Aorta (tissue), 5 donors: Measurements from ENCODE around the gene RIPPLY1. TPM values are rescaled to one million over a fixed set of nuclear protein-coding genes. Genes with fewer than 3 reads are reported as not detected.

Experiments
- ATAC-seq: fragments of 200-7000 bp; cut with Tn5 transposase; one replicate; pipeline ENCODE4 v1.9.1; 2022; ENCODE audit warnings: moderate library complexity; ENCODE audit not compliant: low FRiP score
- DNase-seq, 2 donors: peaks; one replicate each; pipeline ENCODE4 v3.0.0-alpha.2; 2020
- H3K27ac ChIP-seq, 2 donors: one replicate each; pipeline ENCODE4 v1.5.1; 2013; ENCODE audit warnings: low read length in 2 of 2, mild to moderate bottlenecking in 2 of 2, moderate library complexity in 2 of 2, control low read depth in 1 of 2, inconsistent platforms in 1 of 2, low read depth in 1 of 2
- H3K27me3 ChIP-seq, 2 donors: one replicate each; pipeline ENCODE4 v1.6.1; 2013; ENCODE audit warnings: control low read depth in 1 of 2, low read length in 1 of 2, mild to moderate bottlenecking in 1 of 2, moderate library complexity in 1 of 2; ENCODE audit not compliant: insufficient read depth in 2 of 2, control insufficient read depth in 1 of 2
- H3K36me3 ChIP-seq, 2 donors: one replicate each; pipeline ENCODE4 v1.6.1; 2013; ENCODE audit warnings: control low read depth in 1 of 2, low read length in 1 of 2, mild to moderate bottlenecking in 1 of 2; ENCODE audit not compliant: insufficient read depth in 2 of 2, control insufficient read depth in 1 of 2
- H3K4me1 ChIP-seq, 2 donors: one replicate each; pipeline ENCODE4 v1.6.1; 2013; ENCODE audit warnings: low read length in 2 of 2, control low read depth in 1 of 2, mild to moderate bottlenecking in 1 of 2, moderate library complexity in 1 of 2; ENCODE audit not compliant: insufficient read depth in 2 of 2, control insufficient read depth in 1 of 2
- H3K4me3 ChIP-seq, 2 donors: one replicate each; pipeline ENCODE4 v1.5.1; 2013; ENCODE audit warnings: low read length in 2 of 2, control low read depth in 1 of 2, mild to moderate bottlenecking in 1 of 2
- H3K9me3 ChIP-seq: one replicate; pipeline ENCODE4 v1.6.1; 2013; ENCODE audit warnings: mild to moderate bottlenecking, low read length; ENCODE audit not compliant: control insufficient read depth
- WGBS, 2 donors: extraction: QIAGEN DNeasy Blood & Tissue Kit; methylation state at CpG; one replicate each; pipeline ENCODE4 v1.1.7; 2013; 5-methylcytosine and 5-hydroxymethylcytosine counted together
- intact Hi-C, 2 donors: fragments of 100-400 bp; cut with DNase I; formaldehyde crosslinking; loops; one replicate each; pipeline versions ENCODE4 v1.14.2 to v1.15.0; 2022
- long read RNA-seq, 2 donors: library from polyadenylated mRNA; unstranded; transcript quantifications; one replicate each; pipeline ENCODE4 v2.0.0, GENCODE V29; 2020 to 2021
- polyA plus RNA-seq, 2 donors: library from polyadenylated mRNA; stranded (reverse); fragments of 200-250 nt; gene quantifications; one replicate each; pipeline ENCODE4 v1.2.3, GENCODE V29; 2013
- total RNA-seq, 2 donors: library from RNA; stranded (reverse); fragmentation: NEBNext Ultra II Directional; extraction: Animal tissue kit (Norgen Biotek cat#: 25700); gene quantifications; one replicate each; pipeline ENCODE4 v1.2.1, GENCODE V29; 2021
- donor health status: healthy with polysubstance abuse.
- donor health status: Bipolar disorder and iron deficiency.
- donor health status: DM: no; HTN: no; CAD: no.
- donor health status: DM: no; HTN: no; CAD: no.
- donor health status: DM: yes; HTN: yes; CAD: no.

The RIPPLY1 gene, protein sequence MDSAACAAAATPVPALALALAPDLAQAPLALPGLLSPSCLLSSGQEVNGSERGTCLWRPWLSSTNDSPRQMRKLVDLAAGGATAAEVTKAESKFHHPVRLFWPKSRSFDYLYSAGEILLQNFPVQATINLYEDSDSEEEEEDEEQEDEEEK
- total RNA-seq (not detected), polyA plus RNA-seq (not detected)
- long read RNA-seq, donor 1: 0 reads
- long read RNA-seq, donor 2: 0 reads

DNA sequence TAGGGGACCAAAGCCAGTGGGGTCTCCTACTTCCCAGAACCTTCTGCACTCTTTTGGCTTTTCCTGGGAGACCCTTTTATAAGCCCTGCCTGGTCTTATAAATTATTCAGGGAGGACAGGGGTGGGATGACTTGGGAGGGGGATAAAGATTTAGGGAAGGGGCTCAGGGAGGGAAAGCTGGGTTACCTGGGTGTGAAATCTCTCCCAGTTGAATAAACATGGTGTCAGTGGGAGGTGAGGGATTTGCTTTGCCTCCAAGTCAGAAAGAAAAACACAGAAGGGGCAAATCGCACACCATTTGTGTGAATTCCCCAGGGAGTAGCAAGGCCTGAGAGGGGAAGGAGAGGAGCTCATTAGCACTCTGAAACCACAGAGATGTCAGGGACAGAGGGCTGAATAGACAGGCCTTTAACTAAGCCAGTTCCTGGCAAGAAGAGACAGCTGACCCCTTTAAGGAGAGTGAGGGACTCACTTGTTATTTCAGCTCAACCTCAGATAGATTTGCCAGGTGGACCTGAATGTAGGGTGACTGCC, at the start of gene RIPPLY1:
Gene RIPPLY1, minus strand, starts transcription at position 51 of the 534 bp plus-strand sequence. CDS start 54 bp downstream, outside the sequence.
- H3K27ac ChIP-seq: no peak within 1 kb of the TSS
- H3K27me3 ChIP-seq: no peaks in the 10 kb centered on the region
- H3K9me3 ChIP-seq: no peaks in the 10 kb centered on the region
- WGBS, 2 donors: 67 to 87% methylated on average over 1 of the region's 1 CpG
- intact Hi-C loops: no loop called here
- H3K4me1 ChIP-seq: no peaks in the 10 kb centered on the region
- H3K36me3 ChIP-seq: no peaks in the 10 kb centered on the region
- H3K4me3 ChIP-seq: no peak within 1 kb of the TSS
- ATAC-seq: no peak
- DNase-seq: no peak

DNA sequence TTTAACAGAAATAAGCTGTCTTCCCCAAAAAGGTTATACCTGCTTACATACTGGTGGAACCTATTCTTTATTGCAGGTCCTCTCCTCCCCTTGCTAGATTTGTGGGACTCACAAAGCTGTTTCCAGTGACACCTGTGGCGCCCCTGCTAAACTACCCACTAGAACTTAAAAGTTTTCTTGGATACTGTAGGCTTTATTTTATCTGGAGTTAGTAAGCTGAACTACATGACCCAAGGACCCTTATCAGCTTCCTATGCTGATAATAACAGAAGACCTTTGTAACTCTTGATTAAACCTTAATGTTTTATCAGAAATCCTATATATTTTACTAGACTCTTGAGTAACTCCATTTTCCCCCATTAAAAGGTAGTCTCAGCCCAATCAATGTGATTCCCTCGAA, 49.4 kb upstream of the RIPPLY1 start:
- 71 to 96% methylated on average over 2 of the region's 2 CpGs for WGBS, 2 donors
- Histone ChIP-seq H3K4me1 (no peaks in the 10 kb centered on the region), H3K9me3 (no peaks in the 10 kb centered on the region), H3K36me3 (no peaks in the 10 kb centered on the region), H3K27me3 (no peaks in the 10 kb centered on the region), H3K27ac (no peak overlapping the region), H3K4me3 (no peak overlapping the region)
- no peak for DNase-seq
- no peak for ATAC-seq
- intact Hi-C loops: loop anchor here in 1 of 2 donors (5.0 kb wide), 1 partner anchor 60 kb away; no protein-coding TSS in a partner anchor

DNA sequence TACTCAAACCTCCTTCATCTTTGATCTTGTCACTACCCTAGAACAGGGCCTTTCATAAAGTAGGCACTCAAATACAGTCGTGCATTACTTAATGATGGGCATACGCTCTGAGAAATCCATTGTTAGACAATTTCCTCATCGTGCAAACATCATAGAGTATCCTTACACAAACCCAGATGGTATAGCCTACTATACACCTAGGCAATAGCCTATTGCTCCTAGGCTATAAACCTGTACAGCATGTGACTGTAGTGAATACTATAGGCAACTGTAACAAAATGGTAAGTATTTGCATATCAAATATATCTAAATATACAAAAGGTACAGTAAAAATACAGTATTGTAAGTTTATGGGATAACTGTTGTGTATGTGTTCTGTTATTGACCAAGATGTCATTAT, 48.9 kb upstream of the RIPPLY1 start:
- H3K4me3 ChIP-seq: no peak overlapping the region
- H3K4me1 ChIP-seq: no peaks in the 10 kb centered on the region
- H3K27ac ChIP-seq: no peak overlapping the region
- WGBS, 2 donors: 76 to 96% methylated on average over 3 of the region's 3 CpGs
- intact Hi-C loops: loop anchor here in 1 of 2 donors (5.0 kb wide), 1 partner anchor 60 kb away; no protein-coding TSS in a partner anchor
- no peak for DNase-seq
- no peaks in the 10 kb centered on the region for H3K9me3 ChIP-seq
- H3K36me3 ChIP-seq: no peaks in the 10 kb centered on the region
- H3K27me3 ChIP-seq: no peaks in the 10 kb centered on the region
- ATAC-seq: no peak

DNA sequence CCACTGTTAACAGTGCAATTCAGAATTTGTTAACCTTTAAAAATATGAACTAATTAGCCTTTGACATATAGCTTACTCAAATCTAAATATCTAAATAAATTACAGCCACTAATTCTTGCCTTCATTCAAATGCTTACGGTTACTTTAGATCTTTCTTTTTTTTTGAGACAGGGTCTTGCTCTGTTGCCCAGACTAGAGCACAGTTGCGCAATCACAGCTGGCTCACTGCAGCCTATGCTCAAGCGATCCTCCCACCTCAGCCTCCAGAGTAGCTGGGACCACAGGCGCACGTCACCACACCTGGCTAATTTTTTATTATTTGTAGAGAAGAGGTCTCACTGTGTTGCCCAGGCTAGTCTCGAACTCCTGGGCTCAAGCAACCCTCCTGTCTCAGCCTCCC, 48.1 kb upstream of the RIPPLY1 start:
- intact Hi-C loops: loop anchor here in 1 of 2 donors (5.0 kb wide), 1 partner anchor 59 kb away; no protein-coding TSS in a partner anchor
- H3K9me3 ChIP-seq: no peaks in the 10 kb centered on the region
- no peak overlapping the region for H3K4me3 ChIP-seq
- WGBS, 2 donors: 92 to 95% methylated on average over 6 of the region's 6 CpGs
- no peaks in the 10 kb centered on the region for H3K36me3 ChIP-seq
- DNase-seq (no peak), ATAC-seq (no peak)
- H3K27ac ChIP-seq: no peak overlapping the region
- H3K27me3 ChIP-seq: no peaks in the 10 kb centered on the region
- H3K4me1 ChIP-seq: no peaks in the 10 kb centered on the region

DNA sequence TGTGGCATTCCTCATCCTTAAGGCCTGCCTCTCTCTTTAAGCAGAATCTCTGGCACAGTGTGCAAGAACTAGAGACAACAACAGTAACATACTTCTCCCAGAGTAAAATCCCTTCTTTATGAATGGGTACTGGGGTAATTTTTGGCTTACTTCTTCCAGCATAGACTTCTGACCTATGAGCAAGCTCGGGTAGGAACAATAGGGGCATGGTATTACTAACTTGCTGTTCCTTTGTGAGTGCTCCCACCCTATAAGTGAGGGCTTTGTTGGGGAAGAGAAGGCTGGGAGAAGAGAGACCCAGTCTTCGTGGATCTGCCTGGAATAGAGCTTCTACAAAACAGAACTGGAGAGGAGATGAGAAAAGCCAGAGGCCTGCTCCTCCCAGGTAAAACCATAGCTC, 47.2 kb upstream of the RIPPLY1 start:
- H3K9me3 ChIP-seq: no peaks in the 10 kb centered on the region
- H3K4me1 ChIP-seq: no peaks in the 10 kb centered on the region
- WGBS, 2 donors: 53 to 77% methylated on average over 2 of the region's 2 CpGs
- H3K36me3 ChIP-seq: no peaks in the 10 kb centered on the region
- no peak overlapping the region for H3K4me3 ChIP-seq
- no peak for ATAC-seq
- intact Hi-C loops: loop anchor here in 1 of 2 donors (5.0 kb wide), 1 partner anchor 58 kb away; no protein-coding TSS in a partner anchor
- no peak for DNase-seq
- H3K27me3 ChIP-seq: no peaks in the 10 kb centered on the region
- no peak overlapping the region for H3K27ac ChIP-seq

DNA sequence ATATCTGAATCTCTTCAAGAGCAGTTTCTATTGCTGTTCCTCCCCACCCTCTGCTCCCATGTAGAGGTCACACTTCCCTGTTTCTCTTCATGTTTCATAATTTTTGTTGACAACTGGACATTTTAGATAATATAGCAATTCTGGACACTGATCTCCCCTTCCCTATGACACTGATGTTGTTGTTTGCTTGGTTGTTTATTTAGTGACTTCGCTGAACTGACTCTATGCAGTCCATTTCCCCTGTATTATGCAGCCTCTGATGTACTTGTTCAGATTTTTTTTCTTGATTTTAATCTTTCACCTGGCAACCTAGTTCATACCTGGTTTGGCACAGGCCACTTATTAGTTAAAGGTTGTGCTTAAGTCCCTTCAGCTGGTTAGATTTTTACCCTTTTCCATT, 46.2 kb upstream of the RIPPLY1 start:
- Histone ChIP-seq H3K4me1 (no peaks in the 10 kb centered on the region), H3K36me3 (no peaks in the 10 kb centered on the region), H3K4me3 (no peak overlapping the region), H3K27ac (no peak overlapping the region), H3K9me3 (no peaks in the 10 kb centered on the region), H3K27me3 (no peaks in the 10 kb centered on the region)
- DNase-seq: no peak
- ATAC-seq: no peak
- intact Hi-C loops: no loop called here
- 81 to 96% methylated on average over 1 of the region's 1 CpG for WGBS, 2 donors

DNA sequence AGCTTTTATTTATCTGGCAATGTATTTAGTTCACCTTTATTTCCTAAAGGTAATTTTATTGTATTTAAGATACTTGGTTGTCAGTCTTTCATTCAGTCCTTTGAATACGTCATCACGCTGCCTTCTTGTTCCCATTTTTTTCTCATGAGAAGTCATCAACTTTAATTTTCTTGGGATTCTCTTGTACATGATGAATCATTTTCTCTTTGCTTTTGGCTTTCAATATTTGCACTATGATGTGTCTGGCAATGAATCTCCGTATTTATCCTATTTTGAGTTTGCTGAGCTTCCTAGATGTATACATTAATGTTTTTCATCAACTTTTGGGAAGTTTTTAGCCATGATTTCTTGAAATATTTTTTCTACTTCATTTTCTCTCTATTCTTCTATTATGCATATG, 45.5 kb upstream of the RIPPLY1 start:
- intact Hi-C loops: no loop called here
- H3K27ac ChIP-seq: no peak overlapping the region
- H3K4me3 ChIP-seq: no peak overlapping the region
- H3K9me3 ChIP-seq: no peaks in the 10 kb centered on the region
- no peaks in the 10 kb centered on the region for H3K27me3 ChIP-seq
- WGBS, 2 donors: 81 to 96% methylated on average over 3 of the region's 3 CpGs
- H3K36me3 ChIP-seq: no peaks in the 10 kb centered on the region
- ATAC-seq (no peak), DNase-seq (no peak)
- H3K4me1 ChIP-seq: no peaks in the 10 kb centered on the region

DNA sequence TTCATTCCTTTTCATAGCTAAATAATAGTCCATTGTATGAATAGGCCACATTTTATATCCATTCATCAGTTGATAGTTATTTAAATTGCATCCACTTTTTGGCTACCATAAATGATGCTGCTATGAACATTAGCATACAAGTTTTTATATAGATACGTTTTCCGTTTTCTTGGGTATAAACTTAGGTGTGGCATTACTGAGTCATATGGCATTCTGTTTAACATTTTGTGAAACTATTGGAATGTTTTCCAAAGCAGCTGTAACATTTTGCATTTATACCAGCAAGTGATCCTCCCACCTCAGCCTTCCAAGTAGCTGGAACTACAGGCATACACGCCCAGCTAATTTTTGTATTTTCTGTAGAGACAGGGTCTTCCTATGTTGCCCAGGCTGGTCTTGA, 43.3 kb upstream of the RIPPLY1 start:
- 83 to 96% methylated on average over 3 of the region's 3 CpGs for WGBS, 2 donors
- ATAC-seq: no peak
- Histone ChIP-seq H3K4me1 (no peaks in the 10 kb centered on the region), H3K27ac (no peak overlapping the region), H3K9me3 (no peaks in the 10 kb centered on the region), H3K4me3 (no peak overlapping the region), H3K27me3 (no peaks in the 10 kb centered on the region), H3K36me3 (peaks cover 0 to 2% of the 10 kb centered on the region in 2 donors)
- DNase-seq: no peak
- intact Hi-C loops: no loop called here

DNA sequence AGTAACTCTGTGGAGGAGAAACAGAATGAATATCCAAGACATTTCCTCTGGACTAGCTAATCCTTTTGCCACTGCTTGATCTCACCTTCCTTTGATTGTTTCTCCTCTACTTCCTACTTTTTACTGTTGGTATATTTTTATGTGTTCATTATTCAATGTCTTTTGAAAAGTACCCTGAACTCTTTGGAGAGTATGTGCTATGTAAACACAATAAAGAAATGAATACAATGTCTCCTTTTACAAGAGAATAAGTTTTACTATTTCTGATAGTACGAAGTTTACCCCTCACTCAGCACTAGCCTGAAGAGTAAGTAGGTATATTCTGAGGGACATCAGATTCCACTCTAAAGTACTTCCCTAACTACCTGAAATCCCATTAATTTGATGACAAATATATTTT, 36.9 kb upstream of the RIPPLY1 start:
- WGBS, 2 donors: 77 to 87% methylated on average over 1 of the region's 1 CpG
- H3K4me3 ChIP-seq: no peak overlapping the region
- no peaks in the 10 kb centered on the region for H3K9me3 ChIP-seq
- no peaks in the 10 kb centered on the region for H3K27me3 ChIP-seq
- no peak overlapping the region for H3K27ac ChIP-seq
- H3K36me3 ChIP-seq: peaks cover 0 to 2% of the 10 kb centered on the region in 2 donors
- DNase-seq (no peak), ATAC-seq (no peak)
- intact Hi-C loops: loop anchor here in 1 of 2 donors (5.0 kb wide), 1 partner anchor 43 kb away; no protein-coding TSS in a partner anchor
- H3K4me1 ChIP-seq: no peaks in the 10 kb centered on the region
